ENCODE data around the gene NYAP1. TPM values are rescaled to one million over a fixed set of nuclear protein-coding genes. Genes with fewer than 3 reads are reported as not detected.
A peak's percentile ranks its signal among the peaks of the same experiment; 100 is the strongest.
"Not testable (repeated sequence)": the region's sequence is repeated elsewhere in the genome, so short reads cannot be mapped to it uniquely, and the experiment has no call there.

The NYAP1 gene
- total RNA-seq, 4 donors from 2014 or later, result 0.41 to 1.4 TPM; not detected in 2

- no peak for TF ChIP-seq POLR2AphosphoS5 (IDR thresholded peaks at IDR 0.05)
- TF ChIP-seq EP300 (IDR thresholded peaks at IDR 0.05; ENCODE audit: low read depth), result no peak
- TF ChIP-seq CTCF (IDR thresholded peaks at IDR 0.05), result no peak
- TF ChIP-seq POLR2A (IDR thresholded peaks at IDR 0.05), result no peak
- H3K9me3 ChIP-seq, result no peaks in the 10 kb centered on the region
- peaks cover 16% of the 10 kb centered on the region for H3K27me3 ChIP-seq
- DNase-seq, result no peak
- H3K4me1 ChIP-seq, result peaks cover 8 to 13% (median 11%) of the 10 kb centered on the region in 4 donors
- H3K27ac ChIP-seq, result no peak overlapping the region
- H3K36me3 ChIP-seq, result no peaks in the 10 kb centered on the region
- 92% methylated on average over 5 of the region's 5 CpGs; no CpG with 5 or more reads in 1 of the 2 donors for WGBS, 2 donors (ENCODE audit: low coverage in 1 of 2)
- in situ Hi-C loops (cut with MboI; ENCODE audit: low pct_ligation_motif_present in 1 of 4, low pct_unique_long_range_greater_than_20kb in 1 of 4, low sequenced_read_pairs in 3 of 4) (no loop called here), intact Hi-C loops (cut with DNase I; ENCODE audit: low total_unique reads) (no loop called here)
- no peak overlapping the region for H3K4me3 ChIP-seq
These were observed 7.5 kb downstream of the NYAP1 start for GRCh38 chr7:100491192-100491578.

- H3K36me3 ChIP-seq, result no peaks in the 10 kb centered on the region
- 83 to 100% methylated on average over 2 to 5 of the region's 5 CpGs for WGBS, 2 donors (ENCODE audit: low coverage in 1 of 2)
- TF ChIP-seq CTCF (IDR thresholded peaks at IDR 0.05) (no peak), POLR2AphosphoS5 (IDR thresholded peaks at IDR 0.05) (no peak), EP300 (IDR thresholded peaks at IDR 0.05; ENCODE audit: low read depth) (no peak), POLR2A (IDR thresholded peaks at IDR 0.05) (no peak)
- peaks cover 16% of the 10 kb centered on the region for H3K27me3 ChIP-seq
- DNase-seq, result no peak
- in situ Hi-C loops (cut with MboI; ENCODE audit: low pct_ligation_motif_present in 1 of 4, low pct_unique_long_range_greater_than_20kb in 1 of 4, low sequenced_read_pairs in 3 of 4) (no loop called here), intact Hi-C loops (cut with DNase I; ENCODE audit: low total_unique reads) (no loop called here)
- H3K27ac ChIP-seq, result no peak overlapping the region
- peak overlapping the region in 3 of 4 donors; percentile 10 to 44 (median 36) for H3K4me3 ChIP-seq
- H3K9me3 ChIP-seq, result no peaks in the 10 kb centered on the region
- H3K4me1 ChIP-seq, result peaks cover 8 to 13% (median 11%) of the 10 kb centered on the region in 4 donors
These were observed 9.2 kb downstream of the NYAP1 start for GRCh38 chr7:100492738-100493475.

GRCh38 chr7:100493476-100494264 is 9.9 kb downstream of the NYAP1 start:
- TF ChIP-seq POLR2A (IDR thresholded peaks at IDR 0.05), result no peak
- no peak for TF ChIP-seq POLR2AphosphoS5 (IDR thresholded peaks at IDR 0.05)
- TF ChIP-seq CTCF (IDR thresholded peaks at IDR 0.05), result no peak
- TF ChIP-seq EP300 (IDR thresholded peaks at IDR 0.05; ENCODE audit: low read depth), result no peak
- in situ Hi-C loops (cut with MboI; ENCODE audit: low pct_ligation_motif_present in 1 of 4, low pct_unique_long_range_greater_than_20kb in 1 of 4, low sequenced_read_pairs in 3 of 4), result no loop called here
- Histone ChIP-seq H3K27ac (no peak overlapping the region), H3K4me1 (peaks cover 8 to 13% (median 11%) of the 10 kb centered on the region in 4 donors), H3K9me3 (no peaks in the 10 kb centered on the region), H3K36me3 (no peaks in the 10 kb centered on the region), H3K4me3 (peak overlapping the region in 3 of 4 donors; percentile 10 to 44 (median 36)), H3K27me3 (peaks cover 16% of the 10 kb centered on the region)
- intact Hi-C loops (cut with DNase I; ENCODE audit: low total_unique reads), result no loop called here
- DNase-seq, result peak; percentile 61
- WGBS, 2 donors (ENCODE audit: low coverage in 1 of 2), result 6% methylated on average over 51 of the region's 56 CpGs; no CpG with 5 or more reads in 1 of the 2 donors

GRCh38 chr7:100496509-100496908 is 12.8 kb downstream of the NYAP1 start:
- 77 to 83% methylated on average over 5 to 6 of the region's 6 CpGs for WGBS, 2 donors (ENCODE audit: low coverage in 1 of 2)
- peaks cover 8 to 13% (median 11%) of the 10 kb centered on the region in 4 donors for H3K4me1 ChIP-seq
- H3K36me3 ChIP-seq, result no peaks in the 10 kb centered on the region
- in situ Hi-C loops (cut with MboI; ENCODE audit: low pct_ligation_motif_present in 1 of 4, low pct_unique_long_range_greater_than_20kb in 1 of 4, low sequenced_read_pairs in 3 of 4) (no loop called here), intact Hi-C loops (cut with DNase I; ENCODE audit: low total_unique reads) (no loop called here)
- H3K27ac ChIP-seq, result no peak overlapping the region
- no peak for DNase-seq
- H3K4me3 ChIP-seq, result no peak overlapping the region
- H3K9me3 ChIP-seq, result no peaks in the 10 kb centered on the region
- H3K27me3 ChIP-seq, result peaks cover 16% of the 10 kb centered on the region
- TF ChIP-seq EP300 (IDR thresholded peaks at IDR 0.05; ENCODE audit: low read depth) (no peak), POLR2AphosphoS5 (IDR thresholded peaks at IDR 0.05) (no peak), CTCF (IDR thresholded peaks at IDR 0.05) (no peak), POLR2A (IDR thresholded peaks at IDR 0.05) (no peak)

GRCh38 chr7:100500743-100501142 is 17.0 kb downstream of the NYAP1 start:
- H3K36me3 ChIP-seq; in situ Hi-C loops (cut with MboI; ENCODE audit: low pct_ligation_motif_present in 1 of 4, low pct_unique_long_range_greater_than_20kb in 1 of 4, low sequenced_read_pairs in 3 of 4); H3K27me3 ChIP-seq; intact Hi-C loops (cut with DNase I; ENCODE audit: low total_unique reads); H3K4me1 ChIP-seq; H3K4me3 ChIP-seq; DNase-seq; H3K9me3 ChIP-seq; H3K27ac ChIP-seq: not testable (repeated sequence)
- 77 to 96% methylated on average over 2 of the region's 2 CpGs for WGBS, 2 donors (ENCODE audit: low coverage in 1 of 2)

GRCh38 chr7:100504031-100504430 is 20.3 kb downstream of the NYAP1 start:
- H3K9me3 ChIP-seq; in situ Hi-C loops (cut with MboI; ENCODE audit: low pct_ligation_motif_present in 1 of 4, low pct_unique_long_range_greater_than_20kb in 1 of 4, low sequenced_read_pairs in 3 of 4); DNase-seq; intact Hi-C loops (cut with DNase I; ENCODE audit: low total_unique reads); H3K4me3 ChIP-seq; H3K36me3 ChIP-seq; H3K4me1 ChIP-seq; H3K27me3 ChIP-seq; H3K27ac ChIP-seq: not testable (repeated sequence)
- 93 to 100% methylated on average over 3 of the region's 3 CpGs for WGBS, 2 donors (ENCODE audit: low coverage in 1 of 2)

Measured in transverse colon (tissue), 4 donors.